Stimulated activated CD4-positive, alpha-beta T cell treated with anti-CD3 and anti-CD28 coated beads, Interleukin-2, amount 100 ng/mL, for 24 hours (primary cell): ENCODE data around the gene CCL17.

Experiments
- DNase-seq, 2 donors: peaks; one replicate each; pipeline ENCODE4 v3.0.0-alpha.2; 2020

Gene CCL17

DNA sequence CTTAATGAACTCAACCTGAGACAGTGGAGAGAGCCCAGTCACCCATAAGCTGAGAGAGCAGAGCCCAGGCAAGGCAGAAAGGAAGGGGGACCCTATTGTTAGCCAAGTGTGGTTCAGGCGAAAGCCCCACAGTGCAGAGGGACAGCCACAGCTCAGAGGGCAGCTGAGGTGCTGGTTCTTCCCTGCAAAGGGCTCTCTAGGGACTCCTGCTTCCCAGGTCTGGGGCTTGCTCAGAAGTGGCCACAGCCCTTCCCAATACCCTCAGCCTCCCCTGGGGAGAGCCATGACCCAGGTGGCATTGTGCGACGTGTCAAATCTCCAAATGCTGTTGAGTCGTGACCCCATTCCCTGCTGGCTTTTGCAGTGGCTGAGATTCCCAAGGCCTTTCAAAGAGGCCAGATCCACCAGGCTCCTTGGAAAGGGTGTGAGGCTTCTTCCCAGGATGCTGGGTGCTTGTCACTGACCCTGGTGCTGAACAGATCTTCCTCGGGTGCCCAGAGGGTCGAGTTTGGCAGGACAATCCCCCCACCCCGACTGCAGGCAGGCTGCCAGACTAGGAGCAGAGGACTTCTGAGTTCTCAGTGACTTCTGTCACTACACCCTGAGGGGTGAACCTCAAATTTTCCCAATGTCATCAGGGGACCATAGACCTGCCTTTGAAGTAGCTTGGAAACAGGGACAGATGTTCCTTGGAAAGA lies 2.5 kb upstream of the CCL17 start:
- DNase-seq, result no peak

DNA sequence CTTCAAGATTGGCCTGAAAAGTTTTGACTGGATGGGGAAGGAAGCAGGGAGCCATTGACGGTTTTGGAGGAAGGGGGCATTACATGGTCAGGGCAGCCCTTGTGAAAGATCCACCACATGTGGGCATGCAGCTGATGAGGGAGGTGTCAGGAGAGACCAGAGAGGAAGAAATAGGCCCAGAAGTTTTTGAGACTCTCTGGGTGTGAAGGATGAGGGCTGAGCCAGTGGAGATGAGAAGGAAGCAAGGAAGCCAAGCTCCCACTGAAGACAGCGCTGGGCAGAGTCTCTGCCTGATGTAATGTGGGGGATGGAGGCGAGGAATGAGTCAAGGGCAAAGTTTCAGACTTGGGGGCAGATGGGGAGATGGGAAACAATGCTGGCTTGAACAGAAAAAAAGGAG lies 530 bp downstream of the CCL17 start:
- DNase-seq, result no peak

DNA sequence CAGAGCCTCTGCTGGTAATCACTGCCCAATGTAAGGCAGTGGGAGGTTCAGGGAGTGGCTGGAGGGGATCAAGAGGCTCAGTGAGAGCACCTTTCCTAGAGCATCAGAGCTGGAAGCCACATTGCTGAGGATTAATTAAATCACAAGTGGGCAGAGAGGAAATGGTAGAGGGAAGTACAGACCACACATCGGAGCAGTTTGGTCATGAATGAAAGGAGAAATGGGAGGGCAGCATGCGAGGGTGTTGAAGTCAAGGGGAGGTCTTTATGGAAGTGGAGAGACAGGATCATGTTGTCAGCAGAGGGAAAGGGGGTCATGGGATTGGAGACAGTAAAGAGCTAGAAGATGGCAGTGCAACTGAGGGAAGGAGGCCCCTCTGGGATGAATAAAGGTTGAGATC lies 2.3 kb downstream of the CCL17 start:
- DNase-seq, result no peak

DNA sequence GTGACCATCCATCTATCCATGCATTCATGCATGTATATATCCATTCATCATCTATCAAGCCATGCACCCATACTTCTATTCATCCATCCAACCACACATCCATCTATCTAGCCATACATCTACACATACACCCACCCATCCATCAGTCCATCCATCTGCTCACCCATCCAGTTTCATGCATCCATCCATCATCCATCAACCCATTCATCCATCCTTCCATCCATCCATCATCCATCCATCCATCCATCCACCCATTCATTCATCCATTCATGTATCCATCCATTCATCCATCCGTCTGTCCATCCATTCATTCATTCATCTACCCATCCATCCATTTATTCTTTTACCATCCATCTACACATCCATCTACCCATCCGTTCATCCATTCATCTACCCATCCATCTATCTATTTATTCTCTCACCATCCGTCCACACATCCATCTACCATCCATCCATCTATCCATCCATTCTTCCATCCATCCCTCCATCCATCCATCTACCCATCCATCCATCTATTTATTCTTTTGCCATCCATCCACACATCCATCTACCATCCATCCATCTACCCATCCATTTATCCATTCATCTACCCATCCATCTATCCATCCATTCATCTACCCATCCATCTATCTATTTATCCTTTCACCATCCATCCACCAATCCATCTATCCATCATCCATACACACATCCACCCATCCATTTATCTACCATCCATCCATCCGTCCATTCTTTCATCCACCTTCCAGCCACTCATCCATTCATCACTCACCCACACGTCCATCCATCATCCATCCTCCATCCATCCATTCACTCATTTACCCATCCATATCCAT lies 3.2 kb downstream of the CCL17 start:
- DNase-seq, result no peak

DNA sequence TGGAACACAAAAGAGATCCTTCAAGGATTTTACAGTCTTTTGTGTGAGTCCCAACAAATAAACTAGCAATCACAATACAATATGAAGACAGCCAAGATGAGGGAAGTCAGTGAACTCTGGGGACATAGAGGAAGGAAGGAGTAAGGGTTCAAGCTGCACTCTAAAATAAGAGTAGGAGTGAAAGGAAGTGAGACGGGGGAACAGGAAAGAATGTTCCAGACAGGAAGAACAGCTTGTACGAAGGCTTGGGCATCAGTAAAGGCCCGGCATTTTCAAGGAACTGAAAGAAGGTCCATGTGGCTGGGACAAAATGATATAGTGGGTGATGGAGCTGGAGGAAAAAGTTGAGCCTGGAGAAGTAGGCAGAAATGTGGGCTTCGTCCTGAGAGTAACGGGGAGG lies 4.5 kb downstream of the CCL17 start:
- no peak for DNase-seq

DNA sequence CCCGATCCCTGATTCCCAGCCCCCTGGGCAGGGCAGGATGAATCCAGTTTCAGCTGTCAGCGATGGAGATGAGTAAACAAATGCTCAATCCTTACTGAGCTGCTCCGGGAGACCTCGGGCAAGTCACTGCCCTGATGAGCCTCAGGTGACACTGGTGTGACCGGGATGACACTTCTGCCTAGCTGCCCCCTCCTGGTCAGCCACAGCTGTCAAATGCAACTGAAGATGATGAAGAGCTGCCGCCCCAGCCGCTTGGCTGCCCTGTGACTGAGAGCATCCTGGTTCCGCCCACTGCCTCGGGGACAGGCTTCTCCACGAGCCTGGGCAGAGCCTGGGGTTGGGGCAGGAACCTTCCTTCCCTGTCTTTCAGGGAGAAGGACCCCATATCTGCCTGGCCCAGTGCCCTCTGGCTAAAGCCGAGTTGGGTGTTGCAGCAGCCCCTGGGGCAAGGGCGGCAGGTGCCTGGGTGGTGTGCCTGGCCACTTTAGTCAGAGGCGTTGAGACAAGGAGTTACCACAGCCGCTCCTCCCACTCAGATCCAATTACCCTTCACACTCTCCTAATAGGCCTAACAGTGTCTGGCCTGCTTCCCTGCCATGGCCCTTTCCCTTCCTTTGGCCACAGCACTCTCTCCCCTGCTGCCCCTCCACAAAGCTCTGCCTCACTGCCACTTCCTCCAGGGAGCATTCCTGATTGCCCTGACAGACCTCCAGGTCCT lies 5.5 kb downstream of the CCL17 start:
- no peak for DNase-seq

DNA sequence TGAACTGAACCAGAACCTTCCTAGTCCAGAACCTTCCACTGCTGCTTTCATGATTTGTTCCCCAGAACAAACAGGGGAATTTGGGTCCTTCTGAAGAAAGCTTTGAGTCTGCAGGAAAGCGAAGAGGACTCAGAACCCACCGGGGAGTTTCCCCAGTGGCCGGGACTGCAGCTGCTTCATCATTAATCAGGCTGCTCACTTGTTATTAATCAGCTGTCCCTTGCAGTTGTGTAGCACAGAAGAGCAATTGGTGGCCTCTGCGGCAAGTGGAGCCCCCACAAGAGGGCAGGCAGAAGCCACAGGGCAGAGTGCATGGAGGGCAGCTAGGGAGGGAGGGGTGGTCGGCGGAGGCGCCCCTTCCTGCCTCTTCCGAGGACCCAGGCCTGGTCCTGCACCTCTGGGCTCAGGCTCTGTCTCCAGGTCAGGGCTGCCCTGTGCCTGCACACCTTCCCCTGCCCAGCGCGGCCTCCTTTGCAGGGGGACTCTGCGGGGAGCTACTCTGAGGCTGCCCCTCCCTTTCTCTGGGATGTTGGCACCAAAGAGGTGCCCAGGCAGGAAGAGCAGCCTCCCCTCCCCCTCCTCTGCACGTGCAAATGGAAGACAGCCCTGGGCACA lies 6.9 kb downstream of the CCL17 start:
- no peak for DNase-seq

DNA sequence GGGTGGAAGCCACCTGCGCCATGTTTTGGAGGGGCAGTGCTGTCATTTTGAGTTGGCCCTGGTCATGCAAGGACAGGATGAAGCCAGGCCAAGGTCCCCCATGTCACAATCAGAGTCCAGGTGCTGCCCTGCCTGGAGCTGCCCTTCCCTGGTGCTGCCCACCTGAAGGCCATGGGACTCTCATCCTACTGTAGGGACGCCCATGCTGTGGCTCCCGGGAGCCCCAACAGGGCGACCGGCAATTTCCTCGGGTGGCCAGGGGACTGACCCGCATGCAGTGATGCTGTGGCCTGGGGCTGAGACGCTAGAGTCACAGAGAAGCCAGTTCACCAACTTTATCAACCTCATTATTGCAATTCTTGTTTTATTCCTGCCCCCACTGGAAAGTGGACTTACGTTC lies 8.0 kb downstream of the CCL17 start:
- DNase-seq, result no peak

DNA sequence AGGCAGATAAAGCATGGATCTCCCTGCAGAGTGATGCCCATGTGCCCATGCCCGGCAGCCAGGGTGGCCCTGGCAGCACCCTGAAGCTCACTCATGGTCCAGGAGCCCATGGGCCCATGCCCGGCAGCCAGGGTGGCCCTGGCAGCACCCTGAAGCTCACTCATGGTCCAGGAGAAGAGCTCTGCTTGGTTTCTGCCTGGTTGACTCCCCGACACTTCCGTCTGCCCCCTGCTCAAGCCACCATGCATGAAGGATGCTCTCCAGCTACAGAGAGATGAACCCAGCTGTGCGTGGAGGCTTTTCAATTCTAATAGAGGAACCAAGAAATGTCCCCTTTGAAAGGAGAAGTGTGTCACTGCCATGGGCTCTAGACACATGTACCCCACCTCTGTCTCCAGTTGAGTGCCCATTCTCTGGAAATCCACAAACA lies 8.7 kb downstream of the CCL17 start:
- no peak for DNase-seq

DNA sequence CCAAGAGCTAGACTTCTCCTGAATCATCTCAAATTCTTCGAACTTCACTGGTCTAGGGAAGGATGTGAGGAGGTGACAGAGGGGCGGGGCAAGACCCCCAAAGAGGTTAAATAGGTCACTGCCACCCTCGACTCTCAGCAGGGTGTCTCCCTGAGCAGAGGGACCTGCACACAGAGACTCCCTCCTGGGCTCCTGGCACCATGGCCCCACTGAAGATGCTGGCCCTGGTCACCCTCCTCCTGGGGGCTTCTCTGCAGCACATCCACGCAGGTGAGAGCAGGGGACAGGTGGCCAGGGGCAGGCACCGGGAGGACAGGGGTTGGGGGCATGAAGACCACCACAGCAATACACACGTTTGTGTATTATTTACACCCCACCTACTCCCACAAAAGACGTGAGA lies 9.2 kb downstream of the CCL17 start:
- no peak for DNase-seq

DNA sequence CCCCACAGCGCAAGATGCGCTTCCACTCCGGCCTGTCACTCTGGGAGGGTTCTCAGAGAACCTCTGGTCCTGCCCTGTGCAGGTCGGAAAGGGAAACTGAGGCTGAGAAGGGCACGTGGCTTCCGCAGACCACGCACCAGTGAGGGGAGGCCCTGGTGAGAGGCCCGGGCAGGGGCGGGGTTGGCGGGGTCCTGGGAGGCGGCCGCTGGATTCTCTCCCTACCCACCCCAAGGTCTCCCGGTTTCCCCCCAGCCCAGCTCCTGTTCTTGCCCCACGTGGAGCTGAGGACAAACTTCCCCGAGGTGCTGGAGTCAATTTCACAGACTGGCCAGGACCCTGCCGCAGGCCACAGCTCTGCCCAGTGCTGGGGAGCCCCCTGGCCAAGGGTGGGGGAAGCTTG lies 11.5 kb downstream of the CCL17 start:
- DNase-seq, result no peak

DNA sequence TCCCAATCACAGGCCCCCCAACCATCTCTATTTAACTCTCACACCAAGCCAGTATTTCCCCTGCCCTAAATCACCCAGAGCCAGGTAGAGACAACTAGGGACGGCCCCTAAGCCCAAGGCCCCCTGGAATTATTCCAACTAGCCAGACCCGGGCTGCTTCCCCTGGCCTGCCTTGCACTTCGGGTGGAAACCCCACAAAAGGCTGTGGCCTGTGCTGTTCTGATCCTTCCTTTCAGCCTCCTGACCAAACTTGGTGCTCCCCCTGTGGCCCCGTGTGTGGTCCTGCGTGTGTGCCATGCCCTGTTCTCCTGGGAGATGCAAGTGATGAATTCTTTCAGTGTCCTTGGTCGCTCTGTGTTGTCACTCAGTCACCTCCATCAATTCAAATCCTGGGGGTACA lies 14.9 kb downstream of the CCL17 start:
- DNase-seq, result no peak

DNA sequence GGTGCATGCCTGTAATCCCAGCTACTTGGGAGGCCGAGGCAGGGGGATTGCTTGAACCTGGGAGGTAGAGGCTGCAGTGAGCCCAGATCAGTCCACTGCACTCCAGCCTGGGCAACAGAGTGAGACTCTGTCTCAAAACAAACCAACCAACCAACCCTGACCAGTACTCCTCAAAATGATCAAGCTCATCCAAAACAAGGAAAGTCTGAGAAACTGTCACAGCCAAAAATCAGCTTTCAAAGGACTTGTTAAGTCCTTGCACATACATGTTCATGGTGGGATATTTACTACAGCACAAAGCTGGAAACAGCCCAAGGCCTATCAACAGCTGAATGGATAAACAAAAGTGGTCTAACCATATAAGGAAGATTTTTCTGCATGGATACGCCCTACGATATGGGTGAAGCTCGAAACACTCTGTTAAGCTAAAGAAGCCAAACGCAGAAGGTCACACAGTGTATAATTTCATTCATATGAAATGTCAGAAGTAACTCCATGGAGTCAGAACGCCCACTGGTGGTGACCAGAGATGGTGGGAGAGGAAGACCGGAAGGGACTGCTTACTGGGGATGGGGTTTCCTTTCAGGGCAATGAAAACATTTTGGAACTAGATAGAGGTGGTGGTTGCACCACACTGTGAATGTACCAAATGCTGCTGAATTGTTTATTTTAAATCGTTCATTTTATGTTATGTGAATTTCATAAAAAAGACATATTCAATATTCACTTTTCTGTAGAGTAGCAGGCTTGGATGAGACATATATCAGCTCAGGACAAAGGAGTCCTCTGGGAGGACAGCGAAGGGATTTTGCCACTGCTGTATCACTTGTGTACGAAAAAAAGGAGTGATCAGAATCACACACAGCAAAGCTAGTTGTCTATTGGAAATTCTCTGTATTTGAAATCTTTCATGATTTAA lies 17.7 kb downstream of the CCL17 start:
- no peak for DNase-seq

DNA sequence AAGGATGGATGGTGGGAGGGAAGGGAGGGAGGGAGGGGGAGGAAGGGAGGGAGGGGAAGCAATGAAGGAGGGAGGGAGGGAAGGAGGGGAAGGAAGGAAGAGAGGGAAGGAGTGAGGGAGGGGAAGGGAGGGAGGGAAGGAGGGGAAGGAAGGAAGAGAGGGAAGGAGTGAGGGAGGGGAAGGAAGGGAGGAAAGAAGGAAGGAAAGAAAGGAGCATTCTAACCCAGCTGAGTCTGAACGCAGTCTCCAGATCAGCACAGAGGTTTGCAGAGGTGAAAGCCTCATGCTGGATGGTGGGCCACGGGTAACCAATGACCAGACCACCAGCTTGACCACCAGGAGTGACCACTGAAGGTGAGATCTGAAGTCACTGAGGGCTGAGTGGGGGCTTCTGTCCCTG lies 18.6 kb downstream of the CCL17 start:
- no peak for DNase-seq

DNA sequence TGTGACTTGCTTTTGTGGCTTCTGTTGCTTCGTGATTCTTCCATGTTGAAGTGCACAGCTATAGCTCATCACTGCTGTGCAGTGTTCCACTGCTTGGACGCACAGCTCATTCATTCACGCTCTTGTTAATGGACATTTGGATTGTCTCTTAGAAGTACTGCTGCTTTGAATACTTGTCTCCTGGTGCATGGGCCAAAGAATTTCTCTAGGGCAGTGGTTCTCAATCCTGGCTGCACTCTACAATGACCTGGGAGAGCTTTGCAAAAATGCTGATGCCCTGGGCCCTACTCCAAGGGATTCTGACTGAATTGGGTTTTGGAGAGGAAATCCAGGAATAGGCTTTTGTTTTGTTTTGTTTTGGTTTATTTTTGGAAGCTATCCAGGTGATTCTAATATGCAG lies 20.0 kb downstream of the CCL17 start:
- no peak for DNase-seq

DNA sequence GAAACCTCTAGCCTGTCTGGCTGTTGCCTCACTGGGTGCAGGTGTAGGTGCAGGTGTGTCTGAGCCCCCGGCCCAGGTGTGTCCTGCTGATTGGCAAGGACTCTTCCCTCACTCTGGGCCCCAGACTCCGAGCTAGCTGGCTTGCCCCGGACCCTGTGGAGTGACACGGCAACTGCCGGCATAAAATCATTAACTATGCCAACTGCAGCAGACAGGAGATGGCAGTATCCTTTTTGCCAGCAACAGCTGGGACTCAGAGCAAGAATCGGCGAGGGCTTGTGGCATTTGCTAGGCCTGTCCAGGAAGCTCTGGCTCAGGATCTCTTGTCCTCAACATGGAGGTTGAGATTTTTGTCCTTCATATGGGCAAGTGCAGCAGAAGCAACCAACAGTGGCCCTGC lies 21.8 kb downstream of the CCL17 start:
- no peak for DNase-seq

DNA sequence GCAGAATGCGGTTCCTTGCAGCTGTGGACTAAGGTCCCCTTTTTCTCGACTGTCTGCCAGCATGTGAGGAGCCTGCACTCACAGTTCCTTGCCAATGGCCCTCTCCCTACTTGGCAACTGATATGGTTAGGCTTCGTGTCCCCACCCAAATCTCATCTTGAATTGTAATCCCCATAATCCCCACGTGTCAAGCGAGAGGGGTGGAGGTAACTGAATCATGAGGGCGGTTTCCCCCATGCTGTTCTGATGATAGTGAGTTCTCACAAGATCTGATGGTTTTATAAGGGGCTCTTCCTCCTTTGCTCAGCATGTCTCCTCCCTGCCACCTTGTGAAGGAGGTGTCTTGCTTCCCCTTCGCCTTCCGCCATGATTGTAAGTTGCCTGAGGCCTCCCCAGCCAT lies 22.7 kb downstream of the CCL17 start:
- no peak for DNase-seq

DNA sequence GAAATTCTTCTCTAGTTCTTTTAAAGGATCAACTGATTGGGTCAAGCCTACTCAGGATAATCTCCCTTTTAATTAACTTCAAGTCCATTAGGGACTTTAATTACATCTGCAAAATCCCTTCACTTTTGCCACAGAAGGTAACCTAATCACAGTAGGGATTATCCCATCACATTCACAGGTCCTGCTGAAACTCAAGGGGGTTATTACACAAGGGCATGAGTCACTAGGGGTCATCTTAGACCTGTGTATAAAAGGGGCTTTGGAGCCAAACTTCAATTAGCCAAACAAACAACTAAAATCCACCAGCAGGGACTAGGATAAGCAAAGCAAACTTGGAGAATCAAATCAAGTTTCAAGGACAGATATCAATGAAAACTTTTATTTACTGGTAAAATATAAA lies 23.3 kb downstream of the CCL17 start:
- no peak for DNase-seq

DNA sequence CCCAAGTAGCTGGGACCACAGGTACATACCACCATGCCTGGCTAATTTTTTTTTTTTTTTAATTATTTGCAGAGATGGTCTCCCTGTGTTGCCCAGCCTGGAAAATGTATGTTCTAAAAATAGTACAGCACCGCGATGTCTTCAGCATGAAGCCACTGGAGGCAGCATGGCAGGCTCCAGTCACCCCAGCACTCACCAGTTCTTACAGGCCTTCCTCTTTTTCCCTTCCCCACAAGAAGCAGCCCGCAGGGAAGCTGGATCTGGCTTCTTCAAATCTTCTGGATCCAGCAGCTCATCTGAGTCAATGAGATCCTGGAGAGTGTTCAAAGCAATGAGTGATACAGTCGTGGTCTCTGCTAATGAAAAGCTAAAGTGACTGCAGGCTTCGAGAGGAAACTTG lies 26.4 kb downstream of the CCL17 start:
- DNase-seq, result no peak

DNA sequence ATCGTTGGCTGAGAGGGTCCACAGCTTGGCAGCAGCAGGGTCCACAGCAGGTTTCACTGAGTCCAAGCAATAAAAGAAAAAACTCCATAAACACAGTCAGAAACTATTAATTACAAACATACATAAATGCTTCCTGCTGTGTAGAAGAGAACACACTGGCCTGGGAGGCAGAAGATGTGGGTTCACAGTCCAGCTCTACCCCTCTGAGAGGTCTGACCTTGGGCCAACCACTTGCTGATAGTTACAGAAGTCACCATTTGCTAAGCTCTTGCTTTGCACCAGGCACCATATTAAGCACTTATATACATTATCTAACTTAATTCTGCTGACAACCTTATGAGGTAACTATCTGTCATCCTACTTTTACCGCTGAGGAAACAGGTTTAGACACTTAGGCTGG lies 27.9 kb downstream of the CCL17 start:
- no peak for DNase-seq

DNA sequence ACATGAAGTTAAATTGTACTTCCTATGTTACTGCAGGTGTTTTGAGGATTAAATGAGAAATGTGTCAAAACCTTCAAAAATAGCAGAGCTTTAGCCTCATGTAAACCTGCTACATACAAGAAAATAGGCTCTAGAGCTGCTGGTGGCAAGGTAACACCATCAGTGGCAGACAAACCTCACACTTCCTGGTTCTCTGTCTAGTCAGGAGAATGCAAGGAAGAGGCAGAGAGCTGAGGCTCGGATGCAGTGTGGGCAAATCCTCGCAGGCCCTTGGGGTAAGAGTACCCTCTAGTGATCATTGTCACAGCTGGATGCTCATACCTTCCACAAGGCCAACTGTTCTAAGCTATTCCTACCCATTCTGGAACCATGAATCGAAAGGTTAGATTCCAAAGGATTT lies 28.4 kb downstream of the CCL17 start:
- DNase-seq, result no peak

DNA sequence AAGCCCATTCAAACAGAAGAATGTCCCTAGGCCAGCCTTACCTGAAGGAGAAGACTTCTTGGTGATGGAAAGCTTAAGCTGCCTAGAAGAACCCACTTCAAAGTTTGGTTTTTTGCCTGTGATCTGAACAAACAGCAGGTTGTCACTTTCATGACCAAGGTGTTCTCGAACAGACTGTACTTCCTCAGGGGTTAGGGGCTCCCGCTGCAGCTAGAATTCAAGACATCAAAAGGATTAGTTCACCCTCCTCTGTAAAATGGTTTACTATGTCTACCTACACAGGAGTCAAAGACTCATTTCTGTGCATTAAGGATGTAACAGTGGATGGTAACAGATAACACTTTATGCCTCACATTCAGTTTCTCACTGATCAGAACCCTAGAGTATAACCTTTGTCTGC lies 29.4 kb downstream of the CCL17 start:
- no peak for DNase-seq
